ENCODE results near the gene RSU1.

DNA sequence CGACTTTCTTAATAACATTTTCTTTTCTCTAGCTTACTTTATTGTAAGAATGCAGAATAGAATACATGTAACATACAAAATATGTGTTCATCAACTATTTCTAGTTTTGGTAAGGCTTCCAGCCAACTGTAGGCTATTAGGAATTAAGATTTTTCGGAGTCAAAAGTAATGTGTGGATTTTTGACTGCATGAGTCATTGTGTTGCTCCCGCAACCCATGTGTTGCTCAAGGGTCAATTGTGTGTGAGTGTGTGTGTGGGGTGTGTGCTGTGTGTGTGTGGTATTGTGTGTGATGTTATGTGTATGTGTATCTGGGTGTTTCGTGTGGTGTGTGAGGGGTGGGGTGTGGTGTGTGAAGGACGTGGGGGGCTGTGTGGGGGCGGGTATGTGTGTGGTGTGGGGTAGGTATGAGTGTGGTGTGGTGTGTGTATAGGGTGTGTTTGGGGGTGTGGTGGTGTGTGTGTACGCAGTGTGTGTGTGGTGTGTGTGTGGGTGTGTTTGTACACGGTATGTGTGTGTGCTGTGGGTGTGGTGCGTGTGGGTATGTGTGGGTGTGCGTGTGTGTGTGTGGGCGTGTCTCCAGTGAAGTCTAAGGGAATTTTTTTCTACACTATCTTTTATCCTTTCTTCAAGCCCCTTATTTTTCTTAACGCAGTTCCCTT lies 60.5 kb downstream of the RSU1 start:
- TF ChIP-seq, protein P1, sequence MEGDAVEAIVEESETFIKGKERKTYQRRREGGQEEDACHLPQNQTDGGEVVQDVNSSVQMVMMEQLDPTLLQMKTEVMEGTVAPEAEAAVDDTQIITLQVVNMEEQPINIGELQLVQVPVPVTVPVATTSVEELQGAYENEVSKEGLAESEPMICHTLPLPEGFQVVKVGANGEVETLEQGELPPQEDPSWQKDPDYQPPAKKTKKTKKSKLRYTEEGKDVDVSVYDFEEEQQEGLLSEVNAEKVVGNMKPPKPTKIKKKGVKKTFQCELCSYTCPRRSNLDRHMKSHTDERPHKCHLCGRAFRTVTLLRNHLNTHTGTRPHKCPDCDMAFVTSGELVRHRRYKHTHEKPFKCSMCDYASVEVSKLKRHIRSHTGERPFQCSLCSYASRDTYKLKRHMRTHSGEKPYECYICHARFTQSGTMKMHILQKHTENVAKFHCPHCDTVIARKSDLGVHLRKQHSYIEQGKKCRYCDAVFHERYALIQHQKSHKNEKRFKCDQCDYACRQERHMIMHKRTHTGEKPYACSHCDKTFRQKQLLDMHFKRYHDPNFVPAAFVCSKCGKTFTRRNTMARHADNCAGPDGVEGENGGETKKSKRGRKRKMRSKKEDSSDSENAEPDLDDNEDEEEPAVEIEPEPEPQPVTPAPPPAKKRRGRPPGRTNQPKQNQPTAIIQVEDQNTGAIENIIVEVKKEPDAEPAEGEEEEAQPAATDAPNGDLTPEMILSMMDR (IDR thresholded peaks at IDR 0.05; ENCODE audit: insufficient read depth, low read depth, low read length) = no peak
- TF ChIP-seq EZH2 (IDR thresholded peaks at IDR 0.05; ENCODE audit: insufficient read depth, low read length) = no peak

Data from astrocyte (in vitro differentiated cells and primary cell).